ENCODE results near the gene DNAH14.
"Not testable (repeated sequence)": the region's sequence is repeated elsewhere in the genome, so short reads cannot be mapped to it uniquely, and the experiment has no call there.

Gene DNAH14

DNA sequence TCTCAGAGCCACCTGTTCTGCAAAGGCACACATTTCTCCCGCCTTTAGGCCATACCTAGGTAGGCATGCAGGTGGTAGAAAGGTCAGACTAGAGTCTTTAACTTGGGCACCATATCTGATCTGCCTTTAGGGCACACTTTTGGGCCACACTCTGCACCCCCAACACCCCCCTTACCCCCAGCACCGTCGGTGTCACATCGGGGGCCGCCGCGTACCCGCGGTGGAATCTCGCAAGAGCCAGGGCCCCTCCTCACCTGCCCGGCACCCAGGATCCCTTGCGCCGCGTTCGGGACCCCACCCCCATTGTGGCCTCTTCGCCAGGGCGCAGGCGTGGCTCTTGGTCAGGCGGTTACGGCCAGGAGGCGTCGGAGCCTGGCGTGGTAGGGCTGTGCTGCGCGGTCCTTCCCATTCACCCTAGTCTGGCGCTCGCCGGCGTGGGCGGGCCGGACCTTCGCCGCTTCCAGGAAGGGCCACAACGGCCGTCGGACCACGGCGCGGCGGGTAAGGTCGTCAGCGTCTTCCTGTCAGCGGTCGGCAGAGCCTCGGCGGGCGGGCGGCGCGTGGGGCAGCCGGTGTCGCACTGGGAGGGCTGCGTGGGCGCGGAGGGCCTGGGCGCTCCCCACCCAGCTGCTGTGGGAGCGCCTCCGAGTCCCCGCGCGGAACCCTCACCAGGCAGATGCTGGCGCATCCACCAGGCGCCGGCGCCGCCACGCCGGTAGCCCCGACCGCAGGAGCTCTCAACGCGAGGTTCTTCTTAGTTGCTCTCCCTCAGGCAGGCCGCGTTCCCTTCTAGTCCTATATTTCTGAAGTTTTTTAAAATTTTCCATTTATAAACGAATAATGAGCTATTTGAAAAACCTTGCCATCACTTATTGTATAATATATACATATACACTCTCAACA is at the start of gene DNAH14:
Gene DNAH14 (plus strand): TSS at position 341 of the 903 bp plus-strand sequence. CDS start 23,028 bp downstream, outside the sequence.
- H3K9me2 ChIP-seq (replicated peaks; ENCODE audit: insufficient read depth, low read length): no peaks in the 10 kb centered on the region
- no peaks in the 10 kb centered on the region for H3K36me3 ChIP-seq (replicated peaks; ENCODE audit: insufficient read depth, low read length)
- H3K4me2 ChIP-seq (ENCODE audit: low read depth, low read length): peak within 1 kb of the TSS; percentile 26; the same call in 1 of the 2 replicates
- peak; percentile 68 for DNase-seq
- H3K4me3 ChIP-seq (ENCODE audit: low read length): peak within 1 kb of the TSS; percentile 48
- peak within 1 kb of the TSS; percentile 46; the same call in 1 of the 2 replicates for H3K27ac ChIP-seq (ENCODE audit: low read length)
- no peaks in the 10 kb centered on the region for H3K27me3 ChIP-seq (replicated peaks; ENCODE audit: insufficient read depth, low read length)
- peak within 1 kb of the TSS; percentile 47 for H2AFZ ChIP-seq (ENCODE audit: low read length)
- no peaks in the 10 kb centered on the region; the same call in 1 of the 2 replicates for H3K9me3 ChIP-seq (replicated peaks; ENCODE audit: insufficient read depth, low read length)
- H4K20me1 ChIP-seq (ENCODE audit: insufficient read depth, low read length): no peaks in the 10 kb centered on the region
- H3F3A ChIP-seq (ENCODE audit: insufficient read depth, low read length): no peaks in the 10 kb centered on the region
- peak within 1 kb of the TSS; percentile 37; the same call in 1 of the 2 replicates for H3K9ac ChIP-seq (ENCODE audit: low read length)
- no peak for TF ChIP-seq EZH2 (optimal IDR thresholded peaks at IDR 0.05; ENCODE audit: low read depth, low read length)
- no peak for TF ChIP-seq EZH2phosphoT487 (IDR thresholded peaks at IDR 0.05; ENCODE audit: low read length)
- TF ChIP-seq, protein P1, sequence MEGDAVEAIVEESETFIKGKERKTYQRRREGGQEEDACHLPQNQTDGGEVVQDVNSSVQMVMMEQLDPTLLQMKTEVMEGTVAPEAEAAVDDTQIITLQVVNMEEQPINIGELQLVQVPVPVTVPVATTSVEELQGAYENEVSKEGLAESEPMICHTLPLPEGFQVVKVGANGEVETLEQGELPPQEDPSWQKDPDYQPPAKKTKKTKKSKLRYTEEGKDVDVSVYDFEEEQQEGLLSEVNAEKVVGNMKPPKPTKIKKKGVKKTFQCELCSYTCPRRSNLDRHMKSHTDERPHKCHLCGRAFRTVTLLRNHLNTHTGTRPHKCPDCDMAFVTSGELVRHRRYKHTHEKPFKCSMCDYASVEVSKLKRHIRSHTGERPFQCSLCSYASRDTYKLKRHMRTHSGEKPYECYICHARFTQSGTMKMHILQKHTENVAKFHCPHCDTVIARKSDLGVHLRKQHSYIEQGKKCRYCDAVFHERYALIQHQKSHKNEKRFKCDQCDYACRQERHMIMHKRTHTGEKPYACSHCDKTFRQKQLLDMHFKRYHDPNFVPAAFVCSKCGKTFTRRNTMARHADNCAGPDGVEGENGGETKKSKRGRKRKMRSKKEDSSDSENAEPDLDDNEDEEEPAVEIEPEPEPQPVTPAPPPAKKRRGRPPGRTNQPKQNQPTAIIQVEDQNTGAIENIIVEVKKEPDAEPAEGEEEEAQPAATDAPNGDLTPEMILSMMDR (IDR thresholded peaks at IDR 0.05; ENCODE audit: low read length): no peak
- H3K79me2 ChIP-seq (ENCODE audit: low read length): no peaks in the 10 kb centered on the region
- no peaks in the 10 kb centered on the region for H3K4me1 ChIP-seq (ENCODE audit: low read length)

DNA sequence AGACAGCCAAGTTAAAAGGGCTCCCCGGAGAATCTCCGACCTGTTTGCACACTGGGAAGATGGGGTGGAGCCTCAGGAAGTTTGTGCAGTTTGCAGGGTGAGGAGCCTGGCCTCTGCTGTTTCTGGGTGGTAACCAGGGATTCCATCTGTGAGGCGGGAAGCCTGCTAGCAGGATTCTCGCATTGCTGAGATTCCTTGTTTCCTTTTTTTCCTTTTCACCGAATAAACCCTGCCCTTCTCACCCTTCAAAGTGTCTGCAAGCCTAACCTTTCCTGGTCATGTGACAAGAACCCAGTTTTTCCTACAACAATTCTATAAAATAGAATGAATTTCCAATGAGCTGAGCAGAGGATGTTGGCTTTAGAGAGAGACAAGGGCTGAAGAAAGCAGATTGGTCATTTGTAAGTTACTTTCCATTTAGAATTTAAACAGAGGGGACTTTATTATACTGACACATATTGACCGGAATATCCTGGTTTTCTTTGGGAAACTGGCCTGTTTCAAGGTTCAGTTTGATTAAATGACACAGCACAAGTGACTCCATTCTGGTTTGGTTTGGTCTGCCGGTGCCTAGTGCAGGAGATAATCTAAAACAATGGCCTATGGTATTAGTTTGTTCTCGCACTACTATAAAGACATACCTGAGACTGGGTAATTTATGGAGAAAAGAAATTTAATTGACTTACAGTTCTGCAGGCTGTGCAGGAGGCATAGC is 48.7 kb upstream of the DNAH14 start:
- Histone ChIP-seq H3K36me3 (replicated peaks; ENCODE audit: insufficient read depth, low read length) (no peaks in the 10 kb centered on the region), H3K4me1 (ENCODE audit: low read length) (no peaks in the 10 kb centered on the region), H3K79me2 (ENCODE audit: low read length) (no peaks in the 10 kb centered on the region), H2AFZ (ENCODE audit: low read length) (no peak overlapping the region), H3F3A (ENCODE audit: insufficient read depth, low read length) (no peaks in the 10 kb centered on the region), H3K27me3 (replicated peaks; ENCODE audit: insufficient read depth, low read length) (no peaks in the 10 kb centered on the region), H3K9ac (ENCODE audit: low read length) (no peak overlapping the region), H3K4me2 (ENCODE audit: low read depth, low read length) (no peak overlapping the region), H3K27ac (ENCODE audit: low read length) (no peak overlapping the region), H4K20me1 (ENCODE audit: insufficient read depth, low read length) (no peaks in the 10 kb centered on the region), H3K9me3 (replicated peaks; ENCODE audit: insufficient read depth, low read length) (no peaks in the 10 kb centered on the region), H3K9me2 (replicated peaks; ENCODE audit: insufficient read depth, low read length) (no peaks in the 10 kb centered on the region), H3K4me3 (ENCODE audit: low read length) (no peak overlapping the region)
- no peak for TF ChIP-seq EZH2 (optimal IDR thresholded peaks at IDR 0.05; ENCODE audit: low read depth, low read length)
- TF ChIP-seq EZH2phosphoT487 (IDR thresholded peaks at IDR 0.05; ENCODE audit: low read length): no peak
- TF ChIP-seq, protein P1 (IDR thresholded peaks at IDR 0.05; ENCODE audit: low read length): no peak
- DNase-seq: no peak

DNA sequence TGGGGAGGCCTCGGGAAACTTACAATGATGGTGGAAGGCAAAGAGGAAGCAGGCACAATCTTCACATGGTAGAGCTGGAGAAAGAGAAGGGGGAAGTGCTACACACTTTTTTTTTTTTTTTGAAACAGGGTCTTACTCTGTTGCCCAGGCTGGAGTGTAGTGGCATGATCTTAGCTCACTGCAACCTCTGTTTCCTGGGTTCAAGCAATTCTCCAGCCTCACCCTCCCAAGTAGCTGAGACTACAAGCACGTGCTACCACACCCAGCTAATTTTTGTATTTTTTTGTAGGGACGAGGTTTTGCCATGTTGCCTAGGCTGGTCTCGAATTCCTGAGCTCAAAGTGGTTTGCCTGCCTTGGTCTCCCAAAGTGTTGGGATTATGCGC is 48.2 kb upstream of the DNAH14 start:
- not testable (repeated sequence) for H3K4me1 ChIP-seq (ENCODE audit: low read length); H3K27ac ChIP-seq (ENCODE audit: low read length); H3K4me2 ChIP-seq (ENCODE audit: low read depth, low read length); H3K4me3 ChIP-seq (ENCODE audit: low read length); H3K27me3 ChIP-seq (replicated peaks; ENCODE audit: insufficient read depth, low read length); H3F3A ChIP-seq (ENCODE audit: insufficient read depth, low read length); DNase-seq; H3K9ac ChIP-seq (ENCODE audit: low read length); H3K79me2 ChIP-seq (ENCODE audit: low read length); H3K9me2 ChIP-seq (replicated peaks; ENCODE audit: insufficient read depth, low read length); H3K36me3 ChIP-seq (replicated peaks; ENCODE audit: insufficient read depth, low read length); H4K20me1 ChIP-seq (ENCODE audit: insufficient read depth, low read length); H3K9me3 ChIP-seq (replicated peaks; ENCODE audit: insufficient read depth, low read length); H2AFZ ChIP-seq (ENCODE audit: low read length)

Measured in MM.1S (cell line).